GM12878 (cell line): ENCODE measurements around the gene COL1A2. TPM values are rescaled to one million over a fixed set of nuclear protein-coding genes. Genes with fewer than 3 reads are reported as not detected.

Experiments
- ATAC-seq: fragments of 200-7000 bp; cut with Tn5 transposase; 3 replicates; pipeline ENCODE4 v1.9.1; 2020; ENCODE audit warnings: mild to moderate bottlenecking, moderate library complexity
- BruUV-seq: library from RNA; stranded (reverse); fragments of 400-500 nt; replicated peaks from 2 replicates; lab custom pipeline; 2021; lab: Mats Ljungman, UMichigan
- CTCF ChIA-PET: fragments of 300-600 bp; sonication (Branson Sonifier 250); formaldehyde crosslinking; extraction: SDS; loops from one replicate; lab custom pipeline; 2021; ENCODE audit warnings: inconsistent platforms; lab: Yijun Ruan, JAX
- POLR2A ChIA-PET: fragments of 350-600 bp; formaldehyde crosslinking; extraction: SDS; loops from one replicate; lab custom pipeline; 2021; ENCODE audit warnings: inconsistent platforms; lab: Charles Lee
- RAD21 ChIA-PET: fragments of 300-600 bp; sonication (Branson Sonifier 250); formaldehyde crosslinking; loops from one replicate; lab custom pipeline; 2023; ENCODE audit warnings: antibody characterized with exemption; ENCODE audit not compliant: unreplicated experiment; lab: Charles Lee
- SMC1A ChIA-PET: fragments of 300-600 bp; sonication (Branson Sonifier 250); formaldehyde crosslinking; loops from one replicate; lab custom pipeline; 2023; ENCODE audit not compliant: unreplicated experiment, uncharacterized antibody; lab: Charles Lee
- DNase-seq: peaks from one replicate; pipeline ENCODE4 v3.0.0-alpha.2; 2011; ENCODE audit warnings: low read depth, low spot score
- FAIRE-seq: peaks from 3 replicates; lab custom pipeline; 2011; peaks lifted over from hg19 to GRCh38; lab: Jason Lieb, UNC
- H2AFZ ChIP-seq: 2 replicates; pipeline ENCODE4 v1.6.0; 2011; ENCODE audit warnings: low read depth, low read length, control low read depth; ENCODE audit not compliant: control insufficient read depth
- H3K27ac ChIP-seq: 2 replicates; pipeline ENCODE4 v1.5.1; 2011; ENCODE audit warnings: control low read depth; ENCODE audit not compliant: control insufficient read depth, insufficient read depth
- H3K27me3 ChIP-seq, 2 experiments: replicated peaks in 1 of 2; 2 replicates each; pipeline versions ENCODE4 v1.6.0 to v1.6.1; 2011; ENCODE audit warnings: low read length in 1 of 2; ENCODE audit not compliant: control insufficient read depth in 2 of 2, insufficient read depth in 2 of 2
- H3K36me3 ChIP-seq, 2 experiments: 2 replicates each; pipeline ENCODE4 v1.5.1; 2011; ENCODE audit warnings: low read length in 1 of 2; ENCODE audit not compliant: control insufficient read depth in 2 of 2, insufficient read depth in 2 of 2
- H3K4me1 ChIP-seq: 2 replicates; pipeline ENCODE4 v1.6.1; 2011; ENCODE audit warnings: mild to moderate bottlenecking, low read length, moderate library complexity, mixed read lengths; ENCODE audit not compliant: control insufficient read depth, insufficient read depth
- H3K4me2 ChIP-seq: 2 replicates; pipeline ENCODE4 v1.6.0; 2011; ENCODE audit warnings: control low read depth; ENCODE audit not compliant: control insufficient read depth, insufficient read depth
- H3K4me3 ChIP-seq: fragments of 200-600 bp; sonication (generic); 2 replicates; pipeline ENCODE4 v1.5.1; 2016
- H3K79me2 ChIP-seq: 2 replicates; pipeline ENCODE4 v1.6.0; 2011; ENCODE audit warnings: low read length; ENCODE audit not compliant: control insufficient read depth, insufficient read depth
- H3K9ac ChIP-seq: 2 replicates; pipeline ENCODE4 v1.8.0; 2011; ENCODE audit warnings: low read length, control low read depth, mixed read lengths; ENCODE audit not compliant: control insufficient read depth, insufficient read depth
- H3K9me3 ChIP-seq: replicated peaks from 3 replicates; pipeline ENCODE4 v1.5.1; 2011; ENCODE audit warnings: mild to moderate bottlenecking, low read length; ENCODE audit not compliant: control insufficient read depth, insufficient read depth
- H4K20me1 ChIP-seq: 2 replicates; pipeline ENCODE4 v1.6.0; 2011; ENCODE audit not compliant: control insufficient read depth, insufficient read depth
- ATF7 ChIP-seq: fragments of 450-650 bp; IDR thresholded peaks from 2 replicates; pipeline ENCODE4 v1.6.1; 2016; ENCODE audit warnings: low read depth, mild to moderate bottlenecking
- CBX5 ChIP-seq: sonication (generic); IDR thresholded peaks from 2 replicates; pipeline ENCODE4 v1.6.1; 2016; ENCODE audit warnings: low read depth, moderate library complexity, mild to moderate bottlenecking, inconsistent platforms
- CHD2 ChIP-seq: IDR thresholded peaks from 2 replicates; pipeline ENCODE4 v1.6.1; 2011; ENCODE audit warnings: low read depth, low read length, improper control_type of control experiment, borderline replicate concordance
- CHD4 ChIP-seq: fragments of 200-600 bp; sonication (generic); IDR thresholded peaks from 2 replicates; pipeline ENCODE4 v1.6.1; 2016; ENCODE audit warnings: mild to moderate bottlenecking
- FOS ChIP-seq: IDR thresholded peaks from 3 replicates; pipeline ENCODE4 v1.6.1; 2011; ENCODE audit warnings: borderline replicate concordance; ENCODE audit not compliant: insufficient read length; ENCODE audit errors: extremely low read depth
- FOXM1 ChIP-seq: IDR thresholded peaks from 2 replicates; pipeline ENCODE4 v1.6.1; 2012; ENCODE audit warnings: low read depth, mild to moderate bottlenecking, inconsistent platforms, low read length, moderate library complexity
- LARP7 ChIP-seq: fragments of 450-650 bp; IDR thresholded peaks from 2 replicates; pipeline ENCODE4 v1.6.1; 2017; ENCODE audit warnings: mild to moderate bottlenecking
- MYB ChIP-seq: fragments of 150-350 bp; IDR thresholded peaks from 2 replicates; pipeline ENCODE4 v1.6.1; 2014; ENCODE audit warnings: mild to moderate bottlenecking, low read depth, low read length, borderline replicate concordance
- MYC ChIP-seq: IDR thresholded peaks from 2 replicates; pipeline ENCODE4 v1.6.1; 2011; ENCODE audit warnings: mild to moderate bottlenecking, low read length, moderate library complexity, inconsistent platforms; ENCODE audit not compliant: insufficient read depth, insufficient replicate concordance, insufficient read length, severe bottlenecking
- RELA ChIP-seq: fragments of 450-650 bp; IDR thresholded peaks from 2 replicates; pipeline ENCODE4 v1.8.0; 2014; ENCODE audit warnings: borderline replicate concordance; ENCODE audit not compliant: partially characterized antibody
- SMARCA5 ChIP-seq: fragments of 450-650 bp; IDR thresholded peaks from 2 replicates; pipeline ENCODE4 v1.6.1; 2017; ENCODE audit warnings: mild to moderate bottlenecking
- STAT3 ChIP-seq: IDR thresholded peaks from 2 replicates; pipeline ENCODE4 v1.6.1; 2011; ENCODE audit warnings: low read depth, low read length, improper control_type of control experiment
- SUPT20H ChIP-seq: IDR thresholded peaks from 2 replicates; pipeline ENCODE4 v1.6.1; 2011; ENCODE audit warnings: low read depth, mild to moderate bottlenecking, low read length, moderate library complexity, borderline replicate concordance; ENCODE audit not compliant: control insufficient read depth
- YY1 ChIP-seq: IDR thresholded peaks from 2 replicates; pipeline ENCODE4 v1.6.1; 2011; ENCODE audit warnings: low read depth, mild to moderate bottlenecking, low read length
- ZZZ3 ChIP-seq: IDR thresholded peaks from 2 replicates; pipeline ENCODE4 v1.6.1; 2011; ENCODE audit warnings: low read depth; ENCODE audit not compliant: control insufficient read depth, insufficient read length
- WGBS: methylation state at CpG from one replicate; pipeline ENCODE4 v1.1.6; 2016; ENCODE audit warnings: low lambda C conversion rate; ENCODE audit not compliant: insufficient replicate concordance, insufficient coverage; ENCODE audit errors: missing lambda C conversion rate; 5-methylcytosine and 5-hydroxymethylcytosine counted together
- in situ Hi-C: fragments of 300-500 bp; cut with MboI; formaldehyde crosslinking; loops from 9 replicates; pipeline ENCODE4 v1.14.3; 2018; ENCODE audit warnings: mixed read lengths
- intact Hi-C: fragments of 100-400 bp; cut with micrococcal nuclease; formaldehyde crosslinking; loops from one replicate; pipeline ENCODE4 v1.14.2; 2022; ENCODE audit not compliant: unreplicated experiment
- polyA plus RNA-seq, 11 experiments: library from polyadenylated mRNA; depleted of rRNA in 4 of 11; unstranded in 6 of 11; stranded (reverse) in 5 of 11; fragments of >200 nt; fragmentation: Nextera tagmentation in 4 of 11; fragmentation: Illumina TruSeq in 1 of 11; extraction: Ambion mirVana in 4 of 11; extraction: Trizol in 1 of 11; gene quantifications; 1 replicate in 1 of 11; 2 replicates in 10 of 11; pipeline versions ENCODE4 v1.2.1 to v1.2.3, GENCODE V29; 2011 to 2016; ENCODE audit warnings: inconsistent platforms in 2 of 11, missing spikeins in 2 of 11, low read depth in 1 of 11
- total RNA-seq, 4 experiments: library from RNA; depleted of rRNA in 3 of 4; stranded (reverse); fragments of >200 nt in 3 of 4; fragmentation: Illumina TruSeq in 1 of 4; extraction: Trizol in 1 of 4; gene quantifications; 2 replicates each; pipeline versions ENCODE4 v1.2.1 to v1.2.3, GENCODE V29; 2013 to 2021
- TF ChIP-seq, protein P1 (sequence below): IDR thresholded peaks from 2 replicates; pipeline ENCODE4 v1.6.1; 2012; ENCODE audit warnings: low read depth, low read length, improper control_type of control experiment
- TF ChIP-seq, protein P2 (sequence below): IDR thresholded peaks from 2 replicates; pipeline ENCODE4 v1.6.1; 2011; ENCODE audit warnings: borderline replicate concordance, low read depth, mild to moderate bottlenecking, moderate library complexity, mixed read lengths, low read length; ENCODE audit not compliant: insufficient read depth; ENCODE audit errors: extremely low read length
- TF ChIP-seq, protein P3 (sequence below): fragments of 150-350 bp; IDR thresholded peaks from 2 replicates; pipeline ENCODE4 v1.6.1; 2016; ENCODE audit warnings: low read depth, low read length
- TF ChIP-seq, protein P4 (sequence below): IDR thresholded peaks from 2 replicates; pipeline ENCODE4 v1.6.1; 2012; ENCODE audit warnings: low read depth, low read length, improper control_type of control experiment

Gene COL1A2
- total and polyA plus RNA-seq, 10 of the 15 experiments (the other 5 are each of a cell fraction or from before 2014, with no cell fraction given), result 0.03 to 2.5 (median 0.76) TPM; not detected in 4

DNA sequence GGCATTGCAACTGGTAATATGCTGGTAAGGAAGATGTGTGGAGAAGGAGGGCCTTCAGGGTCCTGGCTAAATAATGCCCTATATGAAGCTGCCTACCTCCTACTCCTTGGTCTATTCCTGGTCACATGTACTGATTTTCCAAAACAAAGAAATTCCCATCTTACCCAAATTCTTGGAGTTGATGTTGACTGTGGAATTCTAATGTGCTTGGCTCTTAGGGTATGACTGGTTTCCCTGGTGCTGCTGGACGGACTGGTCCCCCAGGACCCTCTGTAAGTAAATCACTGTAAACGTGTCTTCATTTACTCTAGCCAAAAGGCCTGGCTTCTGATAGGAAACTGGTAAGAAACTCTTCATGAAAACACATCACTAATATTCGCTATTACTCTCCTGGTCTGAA is 27.0 kb downstream of the COL1A2 start:
- Histone ChIP-seq H3K79me2 (no peaks in the 10 kb centered on the region), H3K27ac (no peak overlapping the region), H4K20me1 (no peaks in the 10 kb centered on the region), H3K36me3 (no peaks in the 10 kb centered on the region), H3K4me3 (no peak overlapping the region), H3K9me3 (no peaks in the 10 kb centered on the region), H3K4me2 (no peak overlapping the region), H3K27me3 (peaks cover 0 to 2% of the 10 kb centered on the region in 2 experiments; a peak in 1 of 4 replicates), H3K4me1 (no peaks in the 10 kb centered on the region), H2AFZ (no peak overlapping the region), H3K9ac (no peak overlapping the region)
- in situ Hi-C loops (no loop called here), intact Hi-C loops (no loop called here)
- RAD21 ChIA-PET, result no interaction called here
- FAIRE-seq (no peak), DNase-seq (no peak), ATAC-seq (no peak)
- no TSS peak for BruUV-seq
- SMC1A ChIA-PET, result no interaction called here
- POLR2A ChIA-PET, result no interaction called here
- TF ChIP-seq ZZZ3 (no peak), CBX5 (no peak), MYC (no peak), FOS (no peak), CHD4 (no peak), MYB (no peak), RELA (no peak), YY1 (no peak), CHD2 (no peak), FOXM1 (no peak), ATF7 (no peak), SUPT20H (no peak), LARP7 (no peak), SMARCA5 (no peak), STAT3 (no peak)
- TF ChIP-seq, protein P1, sequence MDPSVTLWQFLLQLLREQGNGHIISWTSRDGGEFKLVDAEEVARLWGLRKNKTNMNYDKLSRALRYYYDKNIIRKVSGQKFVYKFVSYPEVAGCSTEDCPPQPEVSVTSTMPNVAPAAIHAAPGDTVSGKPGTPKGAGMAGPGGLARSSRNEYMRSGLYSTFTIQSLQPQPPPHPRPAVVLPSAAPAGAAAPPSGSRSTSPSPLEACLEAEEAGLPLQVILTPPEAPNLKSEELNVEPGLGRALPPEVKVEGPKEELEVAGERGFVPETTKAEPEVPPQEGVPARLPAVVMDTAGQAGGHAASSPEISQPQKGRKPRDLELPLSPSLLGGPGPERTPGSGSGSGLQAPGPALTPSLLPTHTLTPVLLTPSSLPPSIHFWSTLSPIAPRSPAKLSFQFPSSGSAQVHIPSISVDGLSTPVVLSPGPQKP, result no peak
- TF ChIP-seq, protein P2, sequence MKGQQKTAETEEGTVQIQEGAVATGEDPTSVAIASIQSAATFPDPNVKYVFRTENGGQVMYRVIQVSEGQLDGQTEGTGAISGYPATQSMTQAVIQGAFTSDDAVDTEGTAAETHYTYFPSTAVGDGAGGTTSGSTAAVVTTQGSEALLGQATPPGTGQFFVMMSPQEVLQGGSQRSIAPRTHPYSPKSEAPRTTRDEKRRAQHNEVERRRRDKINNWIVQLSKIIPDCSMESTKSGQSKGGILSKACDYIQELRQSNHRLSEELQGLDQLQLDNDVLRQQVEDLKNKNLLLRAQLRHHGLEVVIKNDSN, result no peak
- TF ChIP-seq, protein P3, sequence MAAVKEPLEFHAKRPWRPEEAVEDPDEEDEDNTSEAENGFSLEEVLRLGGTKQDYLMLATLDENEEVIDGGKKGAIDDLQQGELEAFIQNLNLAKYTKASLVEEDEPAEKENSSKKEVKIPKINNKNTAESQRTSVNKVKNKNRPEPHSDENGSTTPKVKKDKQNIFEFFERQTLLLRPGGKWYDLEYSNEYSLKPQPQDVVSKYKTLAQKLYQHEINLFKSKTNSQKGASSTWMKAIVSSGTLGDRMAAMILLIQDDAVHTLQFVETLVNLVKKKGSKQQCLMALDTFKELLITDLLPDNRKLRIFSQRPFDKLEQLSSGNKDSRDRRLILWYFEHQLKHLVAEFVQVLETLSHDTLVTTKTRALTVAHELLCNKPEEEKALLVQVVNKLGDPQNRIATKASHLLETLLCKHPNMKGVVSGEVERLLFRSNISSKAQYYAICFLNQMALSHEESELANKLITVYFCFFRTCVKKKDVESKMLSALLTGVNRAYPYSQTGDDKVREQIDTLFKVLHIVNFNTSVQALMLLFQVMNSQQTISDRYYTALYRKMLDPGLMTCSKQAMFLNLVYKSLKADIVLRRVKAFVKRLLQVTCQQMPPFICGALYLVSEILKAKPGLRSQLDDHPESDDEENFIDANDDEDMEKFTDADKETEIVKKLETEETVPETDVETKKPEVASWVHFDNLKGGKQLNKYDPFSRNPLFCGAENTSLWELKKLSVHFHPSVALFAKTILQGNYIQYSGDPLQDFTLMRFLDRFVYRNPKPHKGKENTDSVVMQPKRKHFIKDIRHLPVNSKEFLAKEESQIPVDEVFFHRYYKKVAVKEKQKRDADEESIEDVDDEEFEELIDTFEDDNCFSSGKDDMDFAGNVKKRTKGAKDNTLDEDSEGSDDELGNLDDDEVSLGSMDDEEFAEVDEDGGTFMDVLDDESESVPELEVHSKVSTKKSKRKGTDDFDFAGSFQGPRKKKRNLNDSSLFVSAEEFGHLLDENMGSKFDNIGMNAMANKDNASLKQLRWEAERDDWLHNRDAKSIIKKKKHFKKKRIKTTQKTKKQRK, result no peak
- TF ChIP-seq, protein P4, sequence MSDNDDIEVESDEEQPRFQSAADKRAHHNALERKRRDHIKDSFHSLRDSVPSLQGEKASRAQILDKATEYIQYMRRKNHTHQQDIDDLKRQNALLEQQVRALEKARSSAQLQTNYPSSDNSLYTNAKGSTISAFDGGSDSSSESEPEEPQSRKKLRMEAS, result no peak
- CTCF ChIA-PET, result no interaction called here
- WGBS, result 9% methylated on average over 3 of the region's 3 CpGs
